Suprapubic skin (tissue), 3 donors: ENCODE measurements around the gene LHFPL5.

ENCODE experiments used
- POLR2A ChIP-seq, 2 donors: fragments of 450-650 bp; IDR thresholded peaks; one replicate each; pipeline ENCODE4 v1.6.1; 2017; ENCODE audit warnings: antibody characterized with exemption in 2 of 2, mild to moderate bottlenecking in 2 of 2, moderate library complexity in 2 of 2
- TF ChIP-seq, protein P1 (sequence below), 2 donors: fragments of 200-600 bp in 1 of 2; fragments of 450-650 bp in 1 of 2; sonication (generic) in 1 of 2; IDR thresholded peaks; one replicate each; pipeline ENCODE4 v1.5.1; 2016 to 2019; ENCODE audit warnings: antibody characterized with exemption in 2 of 2, mild to moderate bottlenecking in 1 of 2, moderate library complexity in 1 of 2

DNA sequence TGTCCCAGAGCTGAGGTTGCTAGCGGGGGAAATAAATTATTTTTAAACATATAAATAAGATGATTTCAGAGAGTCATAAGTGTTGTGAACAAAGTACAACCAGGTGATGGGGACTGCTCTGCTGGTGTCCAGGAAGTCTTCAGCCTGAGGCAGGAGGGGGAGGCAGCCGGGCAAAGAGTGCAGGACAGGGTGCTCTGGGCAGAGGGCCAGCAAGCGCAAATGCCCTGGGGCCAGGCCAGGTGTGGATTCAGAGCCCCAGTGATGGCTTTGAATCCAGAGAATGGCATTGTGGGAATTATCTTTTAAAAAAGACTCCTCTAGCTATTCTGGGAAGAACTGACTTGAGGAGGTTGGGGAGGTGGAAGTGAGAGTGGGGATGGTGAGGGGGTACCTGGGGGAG is 22.7 kb upstream of the LHFPL5 start:
- TF ChIP-seq, protein P1, sequence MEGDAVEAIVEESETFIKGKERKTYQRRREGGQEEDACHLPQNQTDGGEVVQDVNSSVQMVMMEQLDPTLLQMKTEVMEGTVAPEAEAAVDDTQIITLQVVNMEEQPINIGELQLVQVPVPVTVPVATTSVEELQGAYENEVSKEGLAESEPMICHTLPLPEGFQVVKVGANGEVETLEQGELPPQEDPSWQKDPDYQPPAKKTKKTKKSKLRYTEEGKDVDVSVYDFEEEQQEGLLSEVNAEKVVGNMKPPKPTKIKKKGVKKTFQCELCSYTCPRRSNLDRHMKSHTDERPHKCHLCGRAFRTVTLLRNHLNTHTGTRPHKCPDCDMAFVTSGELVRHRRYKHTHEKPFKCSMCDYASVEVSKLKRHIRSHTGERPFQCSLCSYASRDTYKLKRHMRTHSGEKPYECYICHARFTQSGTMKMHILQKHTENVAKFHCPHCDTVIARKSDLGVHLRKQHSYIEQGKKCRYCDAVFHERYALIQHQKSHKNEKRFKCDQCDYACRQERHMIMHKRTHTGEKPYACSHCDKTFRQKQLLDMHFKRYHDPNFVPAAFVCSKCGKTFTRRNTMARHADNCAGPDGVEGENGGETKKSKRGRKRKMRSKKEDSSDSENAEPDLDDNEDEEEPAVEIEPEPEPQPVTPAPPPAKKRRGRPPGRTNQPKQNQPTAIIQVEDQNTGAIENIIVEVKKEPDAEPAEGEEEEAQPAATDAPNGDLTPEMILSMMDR (IDR thresholded peaks at IDR 0.05), result no peak
- no peak for TF ChIP-seq POLR2A (IDR thresholded peaks at IDR 0.05)
